Measurements from ENCODE around the gene CEP170B.

DNA sequence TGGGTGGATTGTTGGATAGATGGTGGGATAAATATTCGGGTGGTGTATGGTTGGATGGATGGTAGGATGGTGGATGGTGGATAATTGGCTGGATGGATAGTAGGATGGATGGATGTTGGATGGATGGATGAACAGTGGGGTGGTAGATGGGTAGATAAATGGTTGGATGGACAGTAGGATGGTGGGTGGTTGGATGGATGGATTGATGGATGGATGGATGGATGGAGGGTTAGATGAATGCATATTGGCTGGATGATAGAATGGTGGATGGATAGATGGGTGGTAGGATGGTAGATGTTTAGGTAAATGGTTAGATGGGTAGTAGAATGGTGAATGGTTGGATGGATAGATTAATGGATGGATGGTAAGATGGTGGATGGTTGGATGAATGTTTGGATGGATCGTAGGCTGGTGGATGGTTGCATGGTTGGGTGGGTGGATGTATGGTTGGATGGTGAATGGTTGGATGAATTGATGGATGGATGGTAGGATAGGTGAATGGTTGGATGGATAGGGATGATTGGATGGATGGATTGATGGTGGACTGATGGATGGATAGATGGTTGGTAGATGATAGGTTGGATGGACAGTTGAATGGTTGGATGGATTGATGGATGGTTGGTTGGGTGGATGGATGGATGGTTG is 40.6 kb upstream of the CEP170B start:
- TF ChIP-seq, protein P1, sequence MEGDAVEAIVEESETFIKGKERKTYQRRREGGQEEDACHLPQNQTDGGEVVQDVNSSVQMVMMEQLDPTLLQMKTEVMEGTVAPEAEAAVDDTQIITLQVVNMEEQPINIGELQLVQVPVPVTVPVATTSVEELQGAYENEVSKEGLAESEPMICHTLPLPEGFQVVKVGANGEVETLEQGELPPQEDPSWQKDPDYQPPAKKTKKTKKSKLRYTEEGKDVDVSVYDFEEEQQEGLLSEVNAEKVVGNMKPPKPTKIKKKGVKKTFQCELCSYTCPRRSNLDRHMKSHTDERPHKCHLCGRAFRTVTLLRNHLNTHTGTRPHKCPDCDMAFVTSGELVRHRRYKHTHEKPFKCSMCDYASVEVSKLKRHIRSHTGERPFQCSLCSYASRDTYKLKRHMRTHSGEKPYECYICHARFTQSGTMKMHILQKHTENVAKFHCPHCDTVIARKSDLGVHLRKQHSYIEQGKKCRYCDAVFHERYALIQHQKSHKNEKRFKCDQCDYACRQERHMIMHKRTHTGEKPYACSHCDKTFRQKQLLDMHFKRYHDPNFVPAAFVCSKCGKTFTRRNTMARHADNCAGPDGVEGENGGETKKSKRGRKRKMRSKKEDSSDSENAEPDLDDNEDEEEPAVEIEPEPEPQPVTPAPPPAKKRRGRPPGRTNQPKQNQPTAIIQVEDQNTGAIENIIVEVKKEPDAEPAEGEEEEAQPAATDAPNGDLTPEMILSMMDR (IDR thresholded peaks at IDR 0.05): no peak
- no peak for TF ChIP-seq POLR2A (IDR thresholded peaks at IDR 0.05)
- no peak for TF ChIP-seq POLR2AphosphoS5 (IDR thresholded peaks at IDR 0.05)
